GM18498 (cell line): ENCODE data around the gene TNFAIP8L2.

ENCODE experiments used
- ATAC-seq: cut with Tn5 transposase; IDR thresholded peaks from one replicate; pipeline ENCODE4 v1.9.1; 2021; ENCODE audit warnings: mild to moderate bottlenecking, moderate library complexity; ENCODE audit not compliant: unreplicated experiment

The TNFAIP8L2 gene

GRCh38 chr1:151156515-151156819 lies at the start of gene TNFAIP8L2:
Gene TNFAIP8L2 (plus strand): TSS chr1:151156649. CDS start chr1:151158698, 2,049 bp downstream.
- peak; percentile 81 for ATAC-seq

GRCh38 chr1:151106894-151107293 lies 49.6 kb upstream of the TNFAIP8L2 start:
- ATAC-seq: no peak

GRCh38 chr1:151108331-151108730 lies 48.1 kb upstream of the TNFAIP8L2 start:
- no peak for ATAC-seq

DNA sequence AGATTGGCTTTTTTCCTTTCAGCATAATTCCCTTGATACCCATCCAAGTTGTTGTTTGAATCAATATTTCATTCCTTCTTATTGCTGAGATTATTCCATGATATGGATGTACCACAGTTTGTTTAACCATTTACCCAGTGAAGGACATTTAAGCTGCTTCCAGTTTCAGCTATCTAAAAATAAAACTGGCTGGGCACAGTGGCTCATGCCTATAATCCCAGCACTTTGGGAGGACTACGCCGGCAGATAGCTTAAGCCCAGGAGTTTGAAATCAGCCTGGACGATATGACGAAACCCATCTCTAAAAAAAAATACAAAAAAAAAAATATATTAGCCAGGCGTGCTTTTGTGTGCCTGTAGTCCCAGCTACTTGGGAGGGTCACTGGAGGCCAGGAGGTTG lies 42.6 kb upstream of the TNFAIP8L2 start:
- no peak for ATAC-seq

GRCh38 chr1:151124763-151125403 lies 31.6 kb upstream of the TNFAIP8L2 start:
- ATAC-seq: no peak

DNA sequence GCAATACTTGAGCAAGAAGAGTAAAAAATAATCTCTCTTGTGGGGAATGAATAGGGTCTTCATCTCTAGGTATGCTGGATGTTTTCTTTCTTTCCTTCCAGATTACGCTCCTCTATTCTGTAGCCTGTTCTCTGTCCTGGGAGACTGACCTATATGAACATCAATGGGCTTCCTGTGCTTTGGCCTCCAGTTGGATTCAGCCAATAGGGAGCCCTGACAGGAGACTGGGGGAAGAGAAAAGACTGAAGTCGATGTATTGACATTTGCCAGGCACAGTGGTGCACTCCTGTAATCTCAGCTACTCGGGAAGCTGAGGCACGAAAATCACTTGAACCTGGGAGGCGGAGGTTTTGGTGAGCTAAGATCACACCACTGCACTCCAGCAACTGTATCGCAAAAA lies 27.6 kb upstream of the TNFAIP8L2 start:
- ATAC-seq: no peak

GRCh38 chr1:151130987-151131586 lies 25.4 kb upstream of the TNFAIP8L2 start:
- ATAC-seq: peak; percentile 86

GRCh38 chr1:151131701-151132334 lies 24.6 kb upstream of the TNFAIP8L2 start:
- no peak for ATAC-seq

- ATAC-seq: no peak
Observed at GRCh38 chr1:151132335-151133017, 24.0 kb upstream of the TNFAIP8L2 start.

GRCh38 chr1:151133018-151133806 lies 23.2 kb upstream of the TNFAIP8L2 start:
- ATAC-seq: no peak

- no peak for ATAC-seq
Observed at GRCh38 chr1:151134396-151134795, 22.1 kb upstream of the TNFAIP8L2 start.

GRCh38 chr1:151134991-151135390 lies 21.5 kb upstream of the TNFAIP8L2 start:
- ATAC-seq: no peak

GRCh38 chr1:151135433-151136385 lies 20.7 kb upstream of the TNFAIP8L2 start:
- ATAC-seq: no peak

DNA sequence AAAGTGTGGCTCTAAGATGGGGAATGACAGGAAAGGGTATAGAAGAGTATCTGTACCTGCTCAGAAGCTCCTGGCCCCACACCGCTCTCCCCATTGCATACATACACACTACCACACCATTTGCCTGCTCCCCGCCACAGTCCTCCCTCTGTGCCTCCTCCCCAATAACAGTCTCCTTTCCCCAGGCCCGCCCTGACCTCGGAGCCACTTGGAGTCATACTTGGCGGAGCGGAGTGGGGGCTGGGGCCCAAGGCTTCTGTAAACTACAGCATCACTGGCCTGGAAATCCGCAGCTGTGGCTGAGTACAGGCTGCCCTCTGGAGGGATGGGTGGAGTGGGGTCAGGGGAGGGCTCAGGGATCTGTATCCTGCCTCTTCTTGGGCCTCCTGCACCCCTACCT lies 18.7 kb upstream of the TNFAIP8L2 start:
- ATAC-seq: no peak

DNA sequence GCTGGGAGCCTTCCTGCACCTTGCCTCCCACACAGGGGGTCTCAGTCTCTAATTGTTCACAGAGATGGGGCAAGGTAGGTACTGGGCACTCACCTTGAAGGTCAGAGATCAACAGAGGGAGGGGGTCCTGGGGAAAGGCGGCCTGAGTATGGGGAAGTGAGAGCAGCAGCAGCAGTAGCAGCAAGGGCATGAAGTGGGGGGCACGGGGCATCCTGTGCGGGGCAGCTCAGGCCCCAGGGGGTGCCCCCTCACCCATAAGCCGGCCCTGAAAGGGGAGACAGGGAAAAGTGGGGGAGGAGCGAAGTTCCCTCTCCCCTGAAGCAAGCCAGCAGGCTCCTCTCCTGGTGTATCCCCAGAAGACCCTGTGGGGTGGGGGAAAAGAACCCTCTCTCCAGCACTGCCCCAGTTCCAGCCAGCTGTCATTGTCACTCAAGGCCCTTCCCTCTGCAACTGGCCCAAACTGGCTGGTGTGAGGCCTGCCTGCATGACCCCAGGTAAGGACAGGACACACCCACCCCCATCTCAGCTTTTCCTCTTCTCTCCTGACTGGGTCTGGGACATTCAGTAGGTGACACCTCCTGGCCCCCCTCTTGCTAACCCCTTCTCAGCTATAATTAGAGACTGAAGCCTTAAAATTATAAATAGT lies 13.9 kb upstream of the TNFAIP8L2 start:
- ATAC-seq: no peak

- ATAC-seq: no peak
Observed at GRCh38 chr1:151143057-151143435, 13.4 kb upstream of the TNFAIP8L2 start.

- no peak for ATAC-seq
Observed at GRCh38 chr1:151143986-151144385, 12.5 kb upstream of the TNFAIP8L2 start.

DNA sequence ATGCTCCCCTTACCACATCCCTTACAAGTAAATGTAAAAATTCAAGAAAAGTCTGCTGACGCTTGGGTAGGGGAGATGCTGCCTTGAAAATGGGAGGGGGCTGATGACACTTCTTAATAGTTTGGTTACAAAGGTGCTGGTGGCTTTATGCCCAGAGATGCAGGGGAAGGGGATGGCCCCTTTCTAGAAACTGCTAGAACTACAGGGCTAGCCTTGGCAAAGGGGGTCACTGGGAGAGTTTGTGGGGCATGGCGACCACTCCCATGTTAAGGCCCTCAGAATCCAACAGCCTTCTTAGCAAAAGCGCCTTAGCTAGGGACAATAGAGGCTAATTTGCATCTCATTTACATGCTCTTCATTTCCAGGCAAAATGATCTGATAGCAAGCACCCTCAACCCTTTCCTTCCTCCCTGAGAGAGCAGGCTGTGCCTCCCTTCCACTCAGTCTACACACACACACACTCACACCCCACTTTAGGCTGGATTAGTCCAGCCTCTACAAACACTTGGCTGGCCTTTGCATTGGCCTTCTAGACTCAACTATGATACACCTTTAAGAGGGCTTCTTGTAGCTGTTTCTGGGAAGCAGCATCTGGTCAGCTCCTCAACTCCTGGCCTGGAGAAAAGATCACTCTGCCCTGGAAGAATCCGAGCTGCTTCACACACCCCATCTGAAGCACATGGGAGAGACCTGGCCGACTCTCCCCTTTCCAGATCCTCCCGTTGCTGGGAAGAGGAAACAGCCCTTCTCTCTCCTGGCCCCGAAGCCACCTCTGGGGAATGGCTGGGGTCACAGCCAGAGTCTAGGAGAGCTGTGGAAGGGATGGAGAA lies 11.8 kb upstream of the TNFAIP8L2 start:
- ATAC-seq: no peak
